Renal cortical epithelial cell (primary cell): ENCODE data around the gene XKR3. TPM values are rescaled to one million over a fixed set of nuclear protein-coding genes. Genes with fewer than 3 reads are reported as not detected.
"Not testable (repeated sequence)": the region's sequence is repeated elsewhere in the genome, so short reads cannot be mapped to it uniquely, and the experiment has no call there.

ENCODE experiments used
- DNase-seq: peaks from one replicate; pipeline ENCODE4 v3.0.0-alpha.2; 2011; ENCODE audit warnings: low read depth
- total RNA-seq: library from RNA; depleted of rRNA; stranded (reverse); fragments of >200 nt; gene quantifications from 2 replicates; pipeline ENCODE4 v1.2.3, GENCODE V29; 2014

XKR3 gene
- total RNA-seq, 1 donor from 2014 or later = 0.15 TPM

DNA sequence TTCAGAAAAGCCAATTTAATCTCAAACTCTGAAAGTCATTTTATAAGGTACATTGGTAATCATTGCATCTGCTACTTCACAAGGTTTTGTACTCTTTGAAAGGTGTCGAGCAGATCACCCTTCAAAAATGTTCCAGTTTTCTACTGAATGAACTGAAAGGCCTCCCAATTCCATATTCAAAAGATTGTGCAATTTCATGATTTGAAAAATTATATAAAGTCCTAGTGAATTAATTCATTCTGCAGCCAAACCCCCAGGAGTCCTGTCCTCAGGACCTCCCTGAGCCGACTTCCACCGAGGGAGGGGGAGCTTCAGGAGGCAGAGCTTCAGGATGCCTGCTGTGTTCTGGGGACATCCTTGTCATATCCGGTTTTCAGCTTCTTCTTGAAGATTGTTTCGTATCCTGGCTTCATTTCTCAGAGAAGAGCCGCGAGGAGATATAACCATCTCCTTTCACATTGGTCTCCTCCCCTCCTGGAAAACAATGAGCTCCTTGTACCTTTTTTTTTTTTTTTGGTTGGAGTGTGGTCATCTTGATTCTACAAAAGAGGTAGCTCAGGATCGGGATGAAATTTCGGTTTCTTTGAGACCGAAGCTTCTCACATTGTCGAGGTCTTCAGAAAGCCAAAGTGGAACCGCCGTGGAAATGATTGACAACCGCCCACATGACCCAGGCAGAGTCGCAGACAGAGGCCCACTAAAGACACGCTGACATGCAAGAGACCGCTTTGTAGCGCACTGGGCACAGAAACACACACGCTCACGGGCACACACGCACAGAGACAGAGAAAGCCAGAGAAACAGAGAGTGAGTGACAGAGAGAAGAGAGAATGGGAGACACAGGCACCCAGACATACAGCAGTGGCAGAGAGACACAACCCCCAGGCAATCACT, 77.7 kb downstream of the XKR3 start:
- DNase-seq = not testable (repeated sequence)

DNA sequence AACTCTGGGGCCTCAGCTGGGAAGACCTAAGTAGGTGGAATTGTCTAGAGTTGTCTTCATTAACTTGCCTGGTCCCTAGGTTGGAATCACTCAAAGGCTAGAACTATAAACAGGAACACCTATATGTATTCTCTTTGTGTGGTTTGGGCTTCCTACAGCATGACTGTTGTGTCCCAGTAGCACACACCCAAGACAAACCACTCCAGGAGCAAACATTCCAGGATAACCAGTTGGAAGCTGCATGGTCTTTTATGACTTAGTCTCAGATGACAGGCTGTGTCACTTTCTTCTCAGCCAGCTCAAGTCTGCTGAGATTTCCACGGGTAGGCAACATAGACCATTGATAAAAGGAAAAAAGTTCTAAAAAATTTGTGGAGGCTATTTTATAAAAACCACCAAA, 90.9 kb downstream of the XKR3 start:
- not testable (repeated sequence) for DNase-seq

Other genes with a start within 250 kb of the XKR3 start
- not detected in 2 replicates for gene CCT8L2, start 232.6 kb downstream of the XKR3 start, total RNA-seq
- not detected in 2 replicates for gene GAB4, start 182.8 kb upstream of the XKR3 start, total RNA-seq